ENCODE results near the gene KCNJ10.

DNA sequence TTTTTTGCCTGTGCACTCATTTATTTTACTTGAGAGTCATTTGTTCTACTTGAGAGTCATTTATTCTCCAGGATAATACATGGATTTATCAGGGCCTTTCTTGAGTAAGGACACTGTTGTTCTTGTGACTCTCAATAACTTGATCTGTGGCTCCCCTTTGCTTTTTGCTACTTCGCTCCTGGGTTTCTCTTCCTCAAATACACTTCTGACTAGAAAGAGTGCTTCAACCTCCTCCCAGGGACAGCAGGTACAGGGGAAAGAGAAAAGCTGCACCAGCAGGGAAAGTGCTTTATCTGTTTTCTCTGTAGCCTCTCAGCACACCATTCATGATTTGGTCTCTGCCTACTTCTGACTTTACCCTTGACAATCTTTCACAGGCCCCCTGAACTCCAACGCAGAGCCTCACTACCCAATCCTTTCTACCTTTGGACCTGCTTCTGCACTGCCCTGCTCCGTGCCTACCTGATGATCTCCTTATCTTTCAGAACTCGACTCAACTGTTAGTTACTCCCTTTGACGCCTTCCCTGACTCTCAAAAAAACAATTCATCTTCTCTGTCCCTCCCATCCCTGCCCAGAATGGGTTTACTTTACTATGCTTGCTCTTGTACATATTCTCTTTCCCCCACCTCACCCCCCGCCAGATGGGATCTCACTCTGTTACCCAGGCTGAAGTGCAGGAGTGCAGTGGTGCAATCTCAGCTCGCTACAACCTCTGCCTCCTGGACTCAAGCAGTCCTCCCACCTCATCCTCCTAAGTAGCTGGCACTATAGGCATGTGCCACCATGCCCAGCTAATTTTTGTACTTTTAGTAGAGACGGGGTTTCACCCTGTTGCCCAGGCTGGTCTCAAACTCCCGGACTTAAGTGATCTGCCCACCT, 22.6 kb downstream of the KCNJ10 start:
- TF ChIP-seq, protein P1, sequence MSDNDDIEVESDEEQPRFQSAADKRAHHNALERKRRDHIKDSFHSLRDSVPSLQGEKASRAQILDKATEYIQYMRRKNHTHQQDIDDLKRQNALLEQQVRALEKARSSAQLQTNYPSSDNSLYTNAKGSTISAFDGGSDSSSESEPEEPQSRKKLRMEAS (IDR thresholded peaks at IDR 0.05): no peak
- no peak for TF ChIP-seq EP300 (IDR thresholded peaks at IDR 0.05; ENCODE audit: borderline replicate concordance)
- TF ChIP-seq TCF12 (IDR thresholded peaks at IDR 0.05; ENCODE audit: low read depth): no peak
- no peak for TF ChIP-seq YY1 (IDR thresholded peaks at IDR 0.05; ENCODE audit: low read depth)
- TF ChIP-seq TAF1 (IDR thresholded peaks at IDR 0.05; ENCODE audit: low read depth): no peak
- no peak for TF ChIP-seq CEBPB (IDR thresholded peaks at IDR 0.05)
- TF ChIP-seq, protein P2, sequence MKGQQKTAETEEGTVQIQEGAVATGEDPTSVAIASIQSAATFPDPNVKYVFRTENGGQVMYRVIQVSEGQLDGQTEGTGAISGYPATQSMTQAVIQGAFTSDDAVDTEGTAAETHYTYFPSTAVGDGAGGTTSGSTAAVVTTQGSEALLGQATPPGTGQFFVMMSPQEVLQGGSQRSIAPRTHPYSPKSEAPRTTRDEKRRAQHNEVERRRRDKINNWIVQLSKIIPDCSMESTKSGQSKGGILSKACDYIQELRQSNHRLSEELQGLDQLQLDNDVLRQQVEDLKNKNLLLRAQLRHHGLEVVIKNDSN (IDR thresholded peaks at IDR 0.05): no peak
- no peak for TF ChIP-seq ZBTB7A (IDR thresholded peaks at IDR 0.05; ENCODE audit: low read depth)
- TF ChIP-seq RAD21 (IDR thresholded peaks at IDR 0.05; ENCODE audit: low read depth): no peak
